ENCODE measurements around the gene TMEM126A.
"Not testable (repeated sequence)": the region's sequence is repeated elsewhere in the genome, so short reads cannot be mapped to it uniquely, and the experiment has no call there.

Gene TMEM126A

GRCh38 chr11:85634747-85635146 lies 13.0 kb upstream of the TMEM126A start:
- H3K27ac Mint-ChIP-seq: no peak overlapping the region
- H3K27me3 Mint-ChIP-seq: no peaks in the 10 kb centered on the region
- H3K36me3 Mint-ChIP-seq: peaks cover 6% of the 10 kb centered on the region
- peaks cover 10% of the 10 kb centered on the region for H3K4me1 Mint-ChIP-seq (ENCODE audit: low read depth)
- no peak overlapping the region for H3K4me3 Mint-ChIP-seq
- H3K9me3 Mint-ChIP-seq (ENCODE audit: low read depth): no peaks in the 10 kb centered on the region

GRCh38 chr11:85643191-85643614 lies 4.6 kb upstream of the TMEM126A start:
- Mint-ChIP-seq H3K36me3 (peaks cover 6% of the 10 kb centered on the region), H3K4me1 (ENCODE audit: low read depth) (peaks cover 6% of the 10 kb centered on the region), H3K9me3 (ENCODE audit: low read depth) (no peaks in the 10 kb centered on the region), H3K27ac (no peak overlapping the region), H3K27me3 (peaks cover 11% of the 10 kb centered on the region), H3K4me3 (no peak overlapping the region)

- Mint-ChIP-seq H3K27ac (peak overlapping the region; percentile 96), H3K9me3 (ENCODE audit: low read depth) (no peaks in the 10 kb centered on the region), H3K27me3 (peaks cover 11% of the 10 kb centered on the region), H3K4me1 (ENCODE audit: low read depth) (peaks cover 25% of the 10 kb centered on the region), H3K36me3 (no peaks in the 10 kb centered on the region), H3K4me3 (peak overlapping the region; percentile 96)
Measured at GRCh38 chr11:85647078-85647477, 689 bp upstream of the TMEM126A start.

- Mint-ChIP-seq H3K4me3 (no peak overlapping the region), H3K4me1 (ENCODE audit: low read depth) (peaks cover 39% of the 10 kb centered on the region), H3K36me3 (peaks cover 2% of the 10 kb centered on the region), H3K9me3 (ENCODE audit: low read depth) (no peaks in the 10 kb centered on the region), H3K27ac (peak overlapping the region; percentile 25), H3K27me3 (no peaks in the 10 kb centered on the region)
Measured at GRCh38 chr11:85651118-85651517, 3.4 kb downstream of the TMEM126A start.

GRCh38 chr11:85652786-85653447 lies 5.2 kb downstream of the TMEM126A start:
- Mint-ChIP-seq H3K27me3 (no peaks in the 10 kb centered on the region), H3K4me3 (no peak overlapping the region), H3K4me1 (ENCODE audit: low read depth) (peaks cover 42% of the 10 kb centered on the region), H3K9me3 (ENCODE audit: low read depth) (no peaks in the 10 kb centered on the region), H3K36me3 (peaks cover 2% of the 10 kb centered on the region), H3K27ac (peak overlapping the region; percentile 18)

GRCh38 chr11:85654343-85654742 lies 6.6 kb downstream of the TMEM126A start:
- not testable (repeated sequence) for H3K27me3 Mint-ChIP-seq; H3K27ac Mint-ChIP-seq; H3K36me3 Mint-ChIP-seq; H3K9me3 Mint-ChIP-seq (ENCODE audit: low read depth); H3K4me3 Mint-ChIP-seq
- H3K4me1 Mint-ChIP-seq (ENCODE audit: low read depth): peaks cover 47% of the 10 kb centered on the region

- no peak overlapping the region for H3K4me3 Mint-ChIP-seq
- no peaks in the 10 kb centered on the region for H3K27me3 Mint-ChIP-seq
- peaks cover 7% of the 10 kb centered on the region for H3K36me3 Mint-ChIP-seq
- no peaks in the 10 kb centered on the region for H3K9me3 Mint-ChIP-seq (ENCODE audit: low read depth)
- peak overlapping the region; percentile 51 for H3K27ac Mint-ChIP-seq
- peaks cover 57% of the 10 kb centered on the region for H3K4me1 Mint-ChIP-seq (ENCODE audit: low read depth)
Measured at GRCh38 chr11:85656777-85657176, 9.0 kb downstream of the TMEM126A start.

GRCh38 chr11:85658180-85658579 lies 10.4 kb downstream of the TMEM126A start:
- peaks cover 10% of the 10 kb centered on the region for H3K36me3 Mint-ChIP-seq
- no peak overlapping the region for H3K4me3 Mint-ChIP-seq
- H3K27ac Mint-ChIP-seq: peak overlapping the region; percentile 30
- H3K4me1 Mint-ChIP-seq (ENCODE audit: low read depth): peaks cover 57% of the 10 kb centered on the region
- no peaks in the 10 kb centered on the region for H3K9me3 Mint-ChIP-seq (ENCODE audit: low read depth)
- no peaks in the 10 kb centered on the region for H3K27me3 Mint-ChIP-seq

GRCh38 chr11:85661972-85662664 lies 14.4 kb downstream of the TMEM126A start:
- Mint-ChIP-seq H3K36me3 (peaks cover 15% of the 10 kb centered on the region), H3K27me3 (no peaks in the 10 kb centered on the region), H3K4me3 (peak overlapping the region; percentile 99), H3K9me3 (ENCODE audit: low read depth) (no peaks in the 10 kb centered on the region), H3K4me1 (ENCODE audit: low read depth) (peaks cover 52% of the 10 kb centered on the region), H3K27ac (peak overlapping the region; percentile 46)

GRCh38 chr11:85663080-85663752 lies 15.4 kb downstream of the TMEM126A start:
- peak overlapping the region; percentile 99 for H3K4me3 Mint-ChIP-seq
- peaks cover 15% of the 10 kb centered on the region for H3K36me3 Mint-ChIP-seq
- peaks cover 48% of the 10 kb centered on the region for H3K4me1 Mint-ChIP-seq (ENCODE audit: low read depth)
- peak overlapping the region; percentile 95 for H3K27ac Mint-ChIP-seq
- H3K9me3 Mint-ChIP-seq (ENCODE audit: low read depth): no peaks in the 10 kb centered on the region
- H3K27me3 Mint-ChIP-seq: no peaks in the 10 kb centered on the region

GRCh38 chr11:85663753-85664614 lies 16.2 kb downstream of the TMEM126A start:
- Mint-ChIP-seq H3K4me3 (peak overlapping the region; percentile 99), H3K27ac (peak overlapping the region; percentile 95), H3K36me3 (peaks cover 15% of the 10 kb centered on the region), H3K27me3 (no peaks in the 10 kb centered on the region), H3K4me1 (ENCODE audit: low read depth) (peaks cover 42% of the 10 kb centered on the region), H3K9me3 (ENCODE audit: low read depth) (no peaks in the 10 kb centered on the region)

GRCh38 chr11:85664615-85665481 lies 17.1 kb downstream of the TMEM126A start, which contains the start of gene CREBZF:
TSS of gene CREBZF (minus strand) at chr11:85665129. CDS start at chr11:85664875, 254 bp downstream.
- no peaks in the 10 kb centered on the region for H3K27me3 Mint-ChIP-seq
- peak within 1 kb of the TSS; percentile 95 for H3K27ac Mint-ChIP-seq
- no peaks in the 10 kb centered on the region for H3K9me3 Mint-ChIP-seq (ENCODE audit: low read depth)
- H3K36me3 Mint-ChIP-seq: peaks cover 15% of the 10 kb centered on the region
- peaks cover 33% of the 10 kb centered on the region for H3K4me1 Mint-ChIP-seq (ENCODE audit: low read depth)
- peak within 1 kb of the TSS; percentile 99 for H3K4me3 Mint-ChIP-seq

- peaks cover 24% of the 10 kb centered on the region for H3K4me1 Mint-ChIP-seq (ENCODE audit: low read depth)
- peak overlapping the region; percentile 95 for H3K27ac Mint-ChIP-seq
- peaks cover 14% of the 10 kb centered on the region for H3K36me3 Mint-ChIP-seq
- H3K27me3 Mint-ChIP-seq: no peaks in the 10 kb centered on the region
- peak overlapping the region; percentile 99 for H3K4me3 Mint-ChIP-seq
- H3K9me3 Mint-ChIP-seq (ENCODE audit: low read depth): no peaks in the 10 kb centered on the region
Measured at GRCh38 chr11:85665733-85666132, 18.0 kb downstream of the TMEM126A start.

- Mint-ChIP-seq H3K27ac (no peak overlapping the region), H3K4me3 (no peak overlapping the region), H3K4me1 (ENCODE audit: low read depth) (peaks cover 15% of the 10 kb centered on the region), H3K36me3 (peaks cover 9% of the 10 kb centered on the region), H3K9me3 (ENCODE audit: low read depth) (no peaks in the 10 kb centered on the region), H3K27me3 (no peaks in the 10 kb centered on the region)
Measured at GRCh38 chr11:85666687-85667086, 18.9 kb downstream of the TMEM126A start.

All from activated naive CD8-positive, alpha-beta T cell (primary cell).